ENCODE measurements around the gene SIRT5. TPM values are rescaled to one million over a fixed set of nuclear protein-coding genes. Genes with fewer than 3 reads are reported as not detected.

SIRT5 gene
- total RNA-seq, 4 donors from 2014 or later, result 9.0 to 20.9 (median 16.9) TPM

- TF ChIP-seq, protein P1, sequence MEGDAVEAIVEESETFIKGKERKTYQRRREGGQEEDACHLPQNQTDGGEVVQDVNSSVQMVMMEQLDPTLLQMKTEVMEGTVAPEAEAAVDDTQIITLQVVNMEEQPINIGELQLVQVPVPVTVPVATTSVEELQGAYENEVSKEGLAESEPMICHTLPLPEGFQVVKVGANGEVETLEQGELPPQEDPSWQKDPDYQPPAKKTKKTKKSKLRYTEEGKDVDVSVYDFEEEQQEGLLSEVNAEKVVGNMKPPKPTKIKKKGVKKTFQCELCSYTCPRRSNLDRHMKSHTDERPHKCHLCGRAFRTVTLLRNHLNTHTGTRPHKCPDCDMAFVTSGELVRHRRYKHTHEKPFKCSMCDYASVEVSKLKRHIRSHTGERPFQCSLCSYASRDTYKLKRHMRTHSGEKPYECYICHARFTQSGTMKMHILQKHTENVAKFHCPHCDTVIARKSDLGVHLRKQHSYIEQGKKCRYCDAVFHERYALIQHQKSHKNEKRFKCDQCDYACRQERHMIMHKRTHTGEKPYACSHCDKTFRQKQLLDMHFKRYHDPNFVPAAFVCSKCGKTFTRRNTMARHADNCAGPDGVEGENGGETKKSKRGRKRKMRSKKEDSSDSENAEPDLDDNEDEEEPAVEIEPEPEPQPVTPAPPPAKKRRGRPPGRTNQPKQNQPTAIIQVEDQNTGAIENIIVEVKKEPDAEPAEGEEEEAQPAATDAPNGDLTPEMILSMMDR (IDR thresholded peaks at IDR 0.05; ENCODE audit: low read depth), result no peak
Measured at GRCh38 chr6:13653296-13653695, 78.9 kb downstream of the SIRT5 start.

GRCh38 chr6:13654496-13654895, 80.1 kb downstream of the SIRT5 start:
- TF ChIP-seq, protein P1 (IDR thresholded peaks at IDR 0.05; ENCODE audit: low read depth), result no peak

DNA sequence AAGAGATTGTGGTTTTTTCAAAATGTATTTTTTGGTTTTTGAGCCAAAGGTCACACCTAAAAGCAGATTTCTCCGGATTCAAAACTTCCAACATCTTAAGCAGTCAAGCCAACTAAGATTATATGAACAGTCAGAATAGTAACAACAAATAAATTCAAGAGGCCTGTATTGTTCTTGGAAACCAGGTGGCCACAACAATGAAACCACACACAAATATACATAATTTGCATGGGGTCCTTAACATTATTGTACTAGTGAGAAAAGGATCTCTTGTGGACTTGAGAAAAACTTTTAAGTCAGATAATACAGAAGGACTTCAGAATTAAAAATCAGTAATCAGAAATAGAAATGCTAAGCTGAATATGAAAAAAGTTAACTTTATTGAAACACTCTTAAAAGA, 81.3 kb downstream of the SIRT5 start:
- TF ChIP-seq, protein P1 (IDR thresholded peaks at IDR 0.05; ENCODE audit: low read depth), result no peak

DNA sequence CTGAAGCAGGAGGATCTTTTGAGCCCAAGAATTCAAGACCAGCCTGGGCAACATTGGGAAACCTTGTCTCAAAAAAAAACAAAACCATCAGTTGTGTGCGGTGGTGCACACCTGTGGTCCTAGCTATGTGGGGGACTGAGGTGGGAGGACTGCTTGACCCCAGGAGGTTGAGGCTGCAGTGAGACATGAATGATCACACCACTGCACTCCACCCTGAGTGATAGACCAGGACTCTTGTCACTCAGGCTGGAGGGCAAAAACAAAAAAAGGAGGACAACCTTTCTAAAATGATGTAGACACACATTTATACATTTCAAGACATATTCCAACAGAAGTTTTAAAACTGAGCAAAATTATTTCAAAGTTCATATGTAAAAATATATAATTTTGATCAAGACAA, 85.9 kb downstream of the SIRT5 start:
- TF ChIP-seq, protein P1 (IDR thresholded peaks at IDR 0.05; ENCODE audit: low read depth), result no peak

DNA sequence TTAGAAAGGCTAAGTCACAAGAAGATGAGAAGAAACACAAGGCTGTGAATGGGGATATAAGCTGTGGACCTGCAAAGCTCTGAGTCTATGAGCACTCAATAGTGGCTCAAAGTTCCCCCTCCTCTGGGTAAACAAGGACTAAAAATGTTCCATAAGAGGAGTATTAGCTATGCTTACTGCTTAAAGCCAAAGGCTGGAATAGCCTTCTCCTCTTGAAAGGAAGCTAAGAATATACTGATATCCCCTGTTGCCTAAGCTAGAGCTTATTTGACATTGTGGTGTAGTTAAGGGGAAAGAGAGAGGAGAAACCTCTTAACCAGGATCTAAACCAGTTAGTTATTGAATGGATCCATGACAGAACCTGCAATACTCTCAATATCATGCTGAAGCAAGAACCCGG, 86.5 kb downstream of the SIRT5 start:
- TF ChIP-seq, protein P1 (IDR thresholded peaks at IDR 0.05; ENCODE audit: low read depth), result no peak

- TF ChIP-seq, protein P1 (IDR thresholded peaks at IDR 0.05; ENCODE audit: low read depth), result no peak
Measured at GRCh38 chr6:13661647-13662046, 87.2 kb downstream of the SIRT5 start.

GRCh38 chr6:13662651-13663334, 88.4 kb downstream of the SIRT5 start:
- TF ChIP-seq, protein P1 (IDR thresholded peaks at IDR 0.05; ENCODE audit: low read depth), result no peak
